DMS 273 treated with DMSO at 0.1 percent for 48 hours (cell line): Measurements from ENCODE around the gene ILDR1.
"Not testable (repeated sequence)": the region's sequence is repeated elsewhere in the genome, so short reads cannot be mapped to it uniquely, and the experiment has no call there.

Experiments
- DNase-seq: peaks from one replicate; lab custom pipeline; 2025; lab: John Stamatoyannopoulos, UW

The ILDR1 gene

GRCh38 chr3:122021811-122022401 lies at the start of gene ILDR1:
TSS of gene ILDR1 (minus strand) at chr3:122022247. CDS start at chr3:122022077, 170 bp downstream.
- no peak for DNase-seq

GRCh38 chr3:122067588-122068240 lies 45.7 kb upstream of the ILDR1 start:
- DNase-seq = no peak

- no peak for DNase-seq
Measured at GRCh38 chr3:122067214-122067550, 45.1 kb upstream of the ILDR1 start.

- DNase-seq = no peak
Measured at GRCh38 chr3:122066331-122067213, 44.5 kb upstream of the ILDR1 start.

- no peak for DNase-seq
Measured at GRCh38 chr3:122064326-122064725, 42.3 kb upstream of the ILDR1 start.

GRCh38 chr3:122063908-122064307 lies 41.9 kb upstream of the ILDR1 start:
- DNase-seq = no peak

- no peak for DNase-seq
Measured at GRCh38 chr3:122060040-122060698, 38.1 kb upstream of the ILDR1 start.

GRCh38 chr3:122058294-122058693 lies 36.2 kb upstream of the ILDR1 start:
- DNase-seq = no peak

GRCh38 chr3:122057671-122058070 lies 35.6 kb upstream of the ILDR1 start:
- DNase-seq = no peak

- DNase-seq = no peak
Measured at GRCh38 chr3:122055215-122055614, 33.2 kb upstream of the ILDR1 start, which contains the start of gene CD86. TSS of gene CD86 (plus strand) at chr3:122055362. CDS start at chr3:122055490, 128 bp downstream.

GRCh38 chr3:122052968-122053367 lies 30.9 kb upstream of the ILDR1 start:
- DNase-seq = no peak

- DNase-seq = not testable (repeated sequence)
Measured at GRCh38 chr3:122047773-122048172, 25.7 kb upstream of the ILDR1 start.

GRCh38 chr3:122047296-122047695 lies 25.2 kb upstream of the ILDR1 start:
- DNase-seq = not testable (repeated sequence)

- no peak for DNase-seq
Measured at GRCh38 chr3:122033023-122033422, 11.0 kb upstream of the ILDR1 start.

- no peak for DNase-seq
Measured at GRCh38 chr3:122032531-122032930, 10.5 kb upstream of the ILDR1 start.

- no peak for DNase-seq
Measured at GRCh38 chr3:122031123-122031468, 9.0 kb upstream of the ILDR1 start.

GRCh38 chr3:122030381-122031122 lies 8.5 kb upstream of the ILDR1 start:
- DNase-seq = no peak

- DNase-seq = no peak
Measured at GRCh38 chr3:122025296-122025695, 3.2 kb upstream of the ILDR1 start.

- DNase-seq = no peak
Measured at GRCh38 chr3:122024800-122025199, 2.8 kb upstream of the ILDR1 start.

- DNase-seq = no peak
Measured at GRCh38 chr3:122023335-122023910, 1.4 kb upstream of the ILDR1 start.

- no peak for DNase-seq
Measured at GRCh38 chr3:122021037-122021436, 1.0 kb downstream of the ILDR1 start.
